Right forelimb (tissue), 1 donor: Measurements from ENCODE around the gene FLNA.

Experiments
- DNase-seq: peaks from one replicate; pipeline ENCODE4 v3.0.0-alpha.2; 2018

Gene FLNA

DNA sequence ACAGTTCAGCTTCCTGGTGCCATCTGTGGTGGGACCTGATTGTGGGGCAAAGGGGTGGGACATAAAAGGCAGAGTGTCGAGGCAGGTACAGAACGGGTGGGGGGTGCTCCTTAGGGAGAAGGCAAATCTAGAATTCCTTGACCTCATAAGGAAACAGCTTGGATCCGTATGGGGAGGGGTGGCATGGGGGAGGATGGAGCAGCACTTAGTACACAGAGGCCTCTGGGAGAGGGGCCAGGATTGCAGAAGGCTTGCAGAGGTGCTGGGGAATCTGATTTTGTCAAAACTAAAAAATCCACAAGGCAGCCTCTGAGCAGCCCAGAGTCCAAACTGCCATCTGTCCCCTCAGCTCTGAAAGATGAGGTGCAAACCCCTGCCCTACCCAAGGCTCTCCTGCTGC is 2.3 kb upstream of the FLNA start:
- no peak for DNase-seq

DNA sequence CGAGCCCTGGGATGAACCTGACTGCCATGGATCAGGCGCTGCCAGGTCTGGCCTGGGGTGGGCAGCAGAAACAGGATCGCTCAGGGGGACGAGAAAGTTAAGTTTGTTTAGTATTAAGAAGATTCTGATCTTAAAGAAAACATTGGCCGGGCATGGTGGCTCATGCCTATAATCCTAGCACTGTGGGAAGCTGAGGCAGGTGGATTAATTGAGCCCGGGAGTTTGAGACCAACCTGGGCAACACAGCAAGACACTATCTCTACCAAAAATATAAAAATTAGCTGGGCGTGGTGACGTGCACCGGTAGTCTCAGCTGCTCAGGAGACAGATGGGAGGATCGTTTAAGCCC is 696 bp upstream of the FLNA start:
- no peak for DNase-seq

DNA sequence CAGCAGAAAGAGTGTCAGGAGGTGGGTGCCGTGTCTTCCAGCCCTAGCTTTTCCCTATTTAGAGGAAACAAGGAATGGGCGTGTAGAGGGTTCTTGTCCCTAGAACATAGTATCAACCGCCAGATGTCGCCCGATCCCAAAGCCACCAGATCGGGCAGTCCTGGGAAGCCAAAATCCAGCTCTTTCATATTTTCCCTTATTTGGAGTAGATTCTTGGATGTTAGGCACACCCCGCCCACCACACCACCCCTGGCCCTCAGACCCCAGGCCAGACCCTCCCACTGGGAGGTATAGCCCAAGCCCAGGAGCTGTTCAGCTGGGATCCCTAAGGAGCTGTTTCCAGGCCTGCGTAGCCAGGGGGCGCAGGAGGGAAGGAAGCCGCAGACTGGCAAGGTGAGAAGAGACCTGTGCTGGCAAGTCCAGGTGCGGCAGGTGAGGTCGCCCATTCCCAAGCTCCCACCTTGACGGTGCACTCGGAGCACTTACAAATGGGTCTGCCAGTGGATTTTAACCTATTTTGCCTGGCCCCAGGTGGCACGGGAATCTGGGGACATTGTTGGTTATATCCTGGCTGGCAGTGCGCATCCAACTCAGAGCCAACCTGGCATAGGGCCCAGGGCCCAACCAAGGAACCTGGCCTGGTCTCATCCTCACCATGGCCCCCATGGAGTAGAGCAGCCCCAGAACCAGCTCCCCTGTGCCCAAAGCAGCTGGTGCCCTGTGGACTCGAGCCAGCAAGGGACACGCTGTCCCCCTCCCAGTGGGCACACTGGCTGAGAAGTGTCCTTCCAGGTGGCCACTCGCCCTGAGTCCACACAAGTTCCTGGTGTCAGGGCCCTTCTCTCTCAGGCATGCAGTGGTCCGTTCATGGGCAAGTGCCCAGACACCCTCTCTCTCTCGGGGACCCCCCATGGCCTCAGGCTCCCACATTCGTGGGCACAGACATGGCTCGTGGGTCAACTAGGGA is 811 bp downstream of the FLNA start:
- DNase-seq, result peak; percentile 75

DNA sequence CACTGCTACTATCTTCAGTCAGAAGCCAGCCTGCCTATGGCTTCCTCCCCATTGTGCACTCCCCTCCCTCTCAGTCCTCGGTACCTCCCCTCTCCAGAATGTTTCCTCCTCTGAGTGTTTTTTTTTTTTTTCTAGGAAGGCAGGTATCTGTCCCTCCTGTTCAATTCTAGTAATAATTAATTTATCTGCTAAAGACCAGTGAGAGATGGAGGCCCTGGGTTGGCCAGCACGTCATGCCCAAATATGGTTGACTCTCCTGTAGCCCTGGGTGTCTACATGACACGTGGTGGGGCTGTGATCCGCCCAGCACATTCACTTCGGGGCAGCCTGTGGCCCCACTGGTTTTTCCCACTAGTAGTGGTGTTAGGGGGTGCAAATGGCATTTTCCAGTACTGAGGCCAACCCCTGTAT is 1.8 kb downstream of the FLNA start:
- no peak for DNase-seq

DNA sequence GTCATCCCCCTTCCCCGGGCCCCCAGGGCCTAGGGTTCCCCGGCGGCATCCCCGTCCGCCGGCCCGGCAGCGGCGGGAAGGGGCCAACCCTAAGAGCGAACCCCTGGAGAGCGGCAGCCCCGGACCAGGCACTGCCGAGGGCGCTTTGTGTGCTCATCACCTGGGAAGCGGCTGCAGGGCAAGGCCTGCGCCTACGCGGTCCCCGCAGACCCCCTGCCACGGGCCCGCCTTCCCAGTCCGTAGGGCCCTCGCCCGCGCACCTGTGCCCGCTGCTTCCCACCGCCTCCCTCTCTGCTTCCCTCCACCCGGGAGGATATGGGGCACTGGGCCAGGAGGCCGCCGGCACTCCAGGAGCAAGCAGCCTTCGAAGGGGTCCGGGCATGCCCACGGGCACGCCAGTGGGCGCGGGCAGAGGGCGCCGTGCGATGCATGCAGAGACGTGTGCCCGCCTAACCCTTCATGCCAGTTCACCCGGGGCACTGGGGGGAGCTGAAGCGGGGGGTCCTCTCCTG is 2.6 kb downstream of the FLNA start:
- DNase-seq, result no peak

DNA sequence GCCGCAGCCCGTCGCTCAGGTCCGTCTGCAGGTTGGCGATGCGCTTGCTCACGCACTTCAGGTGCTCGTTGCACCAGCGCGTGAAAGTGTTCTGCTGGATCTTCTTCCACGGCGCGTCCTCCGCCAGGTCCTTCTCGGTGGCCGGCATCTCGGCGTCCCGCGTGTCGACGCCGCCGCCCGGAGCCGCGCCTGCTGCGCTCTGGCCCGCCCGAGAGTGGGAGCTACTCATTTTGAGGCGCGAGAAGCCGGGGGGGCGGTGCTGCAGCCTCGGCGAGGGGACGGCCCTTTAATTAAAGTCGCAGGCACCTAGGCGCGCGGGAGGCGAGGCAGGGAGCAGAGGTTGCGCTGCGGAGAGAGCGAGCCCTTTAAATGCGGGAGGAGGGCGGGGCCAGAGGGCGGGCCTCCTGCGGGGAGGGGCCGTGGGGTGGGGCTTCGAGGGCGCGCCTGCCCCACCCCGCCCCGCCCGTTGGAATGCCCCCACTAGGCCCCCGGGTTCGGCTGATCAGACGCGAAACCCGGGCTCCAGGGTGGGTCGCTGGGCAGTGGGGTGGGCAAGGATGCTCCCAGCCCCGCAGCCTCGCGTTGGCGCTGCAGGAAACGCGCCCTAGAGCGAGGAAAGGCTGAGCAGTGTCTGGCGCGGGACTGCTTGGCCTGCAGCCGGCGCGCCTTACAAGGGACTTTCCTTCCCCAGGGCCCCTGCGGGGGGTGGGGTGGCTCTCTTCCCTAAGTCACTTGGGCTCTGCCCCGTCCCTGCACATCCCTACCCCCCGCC is 3.2 kb downstream of the FLNA start:
- peak; percentile 91 for DNase-seq

DNA sequence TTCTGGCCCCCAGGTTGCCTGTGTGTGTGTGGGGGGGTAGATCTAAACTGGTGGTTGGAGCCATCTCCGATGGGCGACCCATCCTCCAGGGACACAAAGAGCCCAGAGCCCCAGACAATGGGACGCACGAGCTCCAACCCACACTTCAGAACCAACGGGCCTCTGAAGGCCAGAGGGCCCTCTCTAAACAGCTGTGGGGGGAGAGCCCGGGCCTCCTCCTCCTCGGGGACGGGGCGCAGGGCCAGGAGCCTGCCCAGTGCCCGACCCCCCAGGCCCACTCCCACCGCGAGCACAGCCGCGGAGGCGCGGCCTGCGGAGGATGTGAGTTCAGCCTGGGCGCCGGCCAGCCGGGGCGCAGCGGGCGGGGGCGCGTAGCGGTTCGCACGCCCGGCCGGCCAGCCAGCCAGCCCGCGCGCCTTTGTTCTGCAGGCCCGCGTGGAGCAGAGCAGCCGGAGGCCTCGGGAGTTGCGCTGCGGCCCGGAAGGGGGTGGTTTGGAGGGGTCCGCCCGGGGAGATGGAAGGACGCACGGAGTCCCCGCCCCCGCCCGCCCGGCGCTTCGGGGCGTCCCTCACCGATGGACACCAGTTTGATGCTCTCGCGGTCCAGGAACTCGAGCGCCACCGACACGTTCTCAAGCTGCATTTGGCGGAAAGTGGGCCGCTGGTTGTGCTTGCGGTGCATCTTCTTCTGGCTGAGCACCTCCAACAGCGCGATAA is 4.0 kb downstream of the FLNA start:
- DNase-seq, result peak; percentile 60

DNA sequence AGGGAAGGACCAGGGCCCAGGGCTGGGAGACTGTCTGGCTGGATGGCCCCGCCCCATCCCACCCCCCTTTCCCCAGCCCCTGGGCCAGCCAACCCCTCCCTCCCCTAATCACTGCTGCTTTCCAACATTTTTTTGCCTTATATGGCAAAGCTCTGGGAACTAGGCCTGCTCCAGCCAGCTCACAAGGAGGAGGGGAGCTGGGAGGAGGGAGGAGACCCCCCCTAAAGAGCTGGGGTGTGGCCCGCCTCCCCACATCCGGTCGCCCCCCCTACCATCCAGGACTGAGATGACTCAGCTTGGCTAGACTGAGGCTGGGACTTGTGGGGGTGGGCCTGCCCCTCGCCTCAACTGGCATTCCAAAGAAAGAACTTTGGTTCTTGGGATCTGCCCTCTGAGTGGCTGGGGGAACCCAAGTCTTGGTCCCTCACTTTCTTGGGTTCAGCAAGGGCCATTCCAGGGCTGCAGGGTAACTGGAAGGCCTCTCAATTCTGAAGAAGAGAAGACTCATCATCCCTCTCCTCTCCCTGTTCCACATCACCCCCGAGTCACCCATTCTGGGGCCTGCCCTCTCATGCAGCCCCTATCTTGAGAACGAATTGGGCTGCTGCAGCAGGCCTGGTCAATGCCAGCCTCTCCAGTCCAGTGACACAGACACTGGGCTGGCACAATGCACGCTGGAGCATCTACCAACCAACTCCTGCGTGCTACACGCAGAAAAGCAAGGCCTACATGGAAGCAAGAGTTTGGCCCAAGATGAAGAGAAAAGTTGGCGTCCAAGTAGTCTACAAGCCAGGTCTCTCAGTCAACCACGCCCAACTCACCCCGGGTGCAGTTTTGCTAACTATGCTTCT is 4.8 kb downstream of the FLNA start:
- peak; percentile 83 for DNase-seq

DNA sequence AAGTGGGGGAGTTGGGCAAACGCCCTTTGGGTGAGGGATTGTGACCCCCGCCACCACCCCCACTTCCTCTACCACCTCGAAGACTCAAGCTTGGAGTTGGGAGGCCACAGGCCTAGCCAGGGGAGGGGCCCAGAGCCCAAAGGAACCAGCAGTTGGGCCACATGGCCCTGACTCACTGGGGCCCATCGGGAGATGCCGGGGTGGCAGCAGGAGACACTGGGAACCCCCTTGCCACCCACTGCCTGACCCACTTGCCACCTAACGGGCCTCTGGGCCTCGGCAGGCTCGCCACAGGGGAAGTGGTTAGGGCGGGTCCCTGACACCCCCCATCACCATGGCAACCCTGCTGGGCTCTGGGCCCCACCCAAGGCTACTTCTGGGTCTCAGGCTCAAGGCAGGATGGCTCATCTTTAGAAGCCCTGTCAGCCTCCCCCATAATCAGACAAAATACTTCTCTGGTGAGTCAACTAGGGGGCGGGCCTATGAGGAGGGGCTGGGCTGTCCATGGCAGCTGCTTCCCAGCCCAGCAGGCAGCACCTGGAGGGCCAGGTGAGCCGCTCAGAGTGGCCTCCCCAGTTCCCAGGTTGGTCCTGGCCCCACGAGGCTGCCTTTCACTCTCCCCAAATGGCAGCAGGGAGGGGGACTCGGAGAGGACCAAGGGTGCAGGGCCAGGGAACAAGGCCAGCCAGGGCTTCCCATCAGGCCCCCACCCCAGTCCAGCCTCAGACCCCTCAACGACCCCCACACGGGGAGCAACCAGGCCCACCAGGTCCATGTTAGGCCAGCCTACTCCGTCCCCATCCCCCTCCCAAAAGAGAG is 5.6 kb downstream of the FLNA start:
- peak; percentile 67 for DNase-seq

DNA sequence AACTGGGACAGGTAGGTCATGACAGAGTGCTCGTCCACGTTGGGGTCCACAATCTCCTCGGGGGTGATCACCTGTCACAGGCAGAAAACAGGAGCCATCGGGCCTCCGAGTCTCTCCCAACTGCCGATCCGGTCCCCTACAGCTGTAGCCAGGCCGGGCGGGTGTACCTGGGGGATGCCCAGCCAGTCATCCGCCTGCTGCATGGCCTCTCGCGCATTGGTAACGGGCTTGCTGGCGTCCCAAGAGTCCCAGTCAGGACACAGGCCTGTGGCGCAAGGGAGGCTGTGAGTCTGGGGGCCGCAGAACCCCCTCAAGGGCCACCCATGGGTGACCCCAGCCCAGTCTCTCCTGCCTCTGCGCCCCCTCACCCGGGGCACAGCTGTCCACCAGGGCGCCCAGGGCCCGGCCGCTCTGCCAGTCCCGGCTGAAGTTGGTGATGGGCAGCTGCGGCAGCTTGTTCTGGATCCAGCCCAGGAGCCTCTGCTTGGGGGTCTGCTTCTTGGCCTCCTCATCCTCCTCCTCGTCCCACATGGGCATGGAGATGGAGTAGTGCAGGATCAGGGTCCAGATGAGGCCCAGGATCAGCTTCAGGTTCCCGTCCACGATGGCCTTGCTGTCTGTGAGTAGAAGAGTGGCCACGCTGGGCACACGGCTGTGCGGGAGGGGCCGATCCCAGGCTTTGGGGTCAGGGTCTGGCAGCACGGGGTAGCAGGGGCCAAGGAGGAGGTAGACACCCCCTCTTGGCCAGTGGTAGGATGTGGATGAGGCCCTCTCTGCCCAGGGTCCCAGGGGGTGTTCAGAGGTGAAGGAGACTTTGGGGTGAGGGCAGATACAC is 6.7 kb downstream of the FLNA start:
- DNase-seq, result no peak

DNA sequence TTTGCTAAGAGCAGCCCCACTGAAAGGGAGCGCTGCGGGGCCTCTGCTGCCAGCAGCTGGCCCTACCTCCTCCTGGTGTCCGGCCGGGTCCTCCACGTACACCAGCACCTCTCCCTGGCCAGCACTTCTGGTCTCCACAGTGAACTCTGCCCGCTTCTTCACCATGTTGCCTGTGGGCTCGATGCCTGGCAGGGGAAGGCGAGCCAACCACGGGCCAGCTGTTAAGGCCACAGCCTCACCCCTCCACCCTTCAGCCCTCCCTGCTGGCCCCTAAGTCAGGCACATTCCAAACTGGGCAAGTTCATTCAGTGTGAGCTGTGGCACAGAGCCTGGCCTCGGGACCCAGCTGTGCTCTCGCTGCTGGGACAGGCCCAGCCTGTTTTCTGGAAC is 7.8 kb downstream of the FLNA start:
- DNase-seq, result no peak

DNA sequence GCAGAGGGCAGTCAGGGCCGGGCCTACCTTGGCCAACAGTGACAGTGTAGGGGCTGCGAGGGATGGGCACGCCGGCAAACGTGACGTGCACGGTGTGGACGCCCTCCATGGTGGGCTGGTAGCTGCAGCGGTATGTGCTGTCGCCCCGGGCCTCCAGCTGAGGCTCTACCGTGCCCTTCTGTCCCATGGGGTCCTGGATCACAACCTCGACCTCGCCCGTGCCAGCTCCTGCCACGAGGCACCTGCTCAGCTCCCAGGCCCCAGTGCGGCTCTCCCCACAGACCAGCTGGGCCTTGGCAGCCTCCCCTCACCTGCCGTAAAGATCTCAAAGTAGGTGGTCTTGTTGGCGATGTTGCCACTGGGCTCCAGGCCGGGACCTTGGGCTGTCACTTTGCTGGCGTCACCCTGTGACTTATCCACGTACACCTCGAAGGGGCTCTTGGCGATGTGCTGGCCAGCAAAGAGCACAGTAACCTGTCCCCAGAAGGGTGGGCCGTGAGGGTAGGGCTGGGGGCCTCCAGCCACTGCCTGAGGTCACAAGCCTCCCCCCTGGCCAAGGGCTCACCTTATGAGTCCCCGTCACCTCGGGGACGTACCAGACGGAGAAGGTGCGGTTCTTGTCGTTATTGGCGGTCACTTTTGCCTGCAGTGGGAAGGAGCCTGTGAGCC is 8.3 kb downstream of the FLNA start:
- no peak for DNase-seq

DNA sequence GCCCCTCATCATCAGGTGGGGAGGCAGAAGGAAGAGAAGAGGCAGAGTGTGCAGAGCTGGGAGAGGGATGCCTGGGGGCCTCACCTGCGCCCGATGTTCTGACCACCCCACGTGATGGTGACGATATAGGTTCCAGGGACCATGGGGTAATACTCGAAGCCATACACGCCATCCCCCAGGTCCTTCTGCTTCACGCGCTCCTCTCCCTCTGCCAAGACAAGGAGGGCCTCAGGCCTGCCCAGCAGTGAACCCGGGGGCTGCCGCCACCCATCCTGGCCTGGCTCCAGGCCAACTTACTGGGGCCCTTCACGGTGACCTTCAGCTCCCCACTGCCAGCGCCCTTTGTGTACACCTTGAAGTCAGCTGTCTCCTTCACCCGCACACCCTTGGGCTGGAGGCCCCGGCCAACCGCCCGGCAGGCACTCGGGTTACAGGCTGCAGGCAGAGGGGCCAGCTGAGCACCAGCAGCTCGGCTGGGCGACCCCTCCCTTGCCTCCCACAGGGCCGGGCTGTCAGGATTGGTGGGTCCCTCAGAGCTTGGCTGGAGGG is 9.3 kb downstream of the FLNA start:
- no peak for DNase-seq

DNA sequence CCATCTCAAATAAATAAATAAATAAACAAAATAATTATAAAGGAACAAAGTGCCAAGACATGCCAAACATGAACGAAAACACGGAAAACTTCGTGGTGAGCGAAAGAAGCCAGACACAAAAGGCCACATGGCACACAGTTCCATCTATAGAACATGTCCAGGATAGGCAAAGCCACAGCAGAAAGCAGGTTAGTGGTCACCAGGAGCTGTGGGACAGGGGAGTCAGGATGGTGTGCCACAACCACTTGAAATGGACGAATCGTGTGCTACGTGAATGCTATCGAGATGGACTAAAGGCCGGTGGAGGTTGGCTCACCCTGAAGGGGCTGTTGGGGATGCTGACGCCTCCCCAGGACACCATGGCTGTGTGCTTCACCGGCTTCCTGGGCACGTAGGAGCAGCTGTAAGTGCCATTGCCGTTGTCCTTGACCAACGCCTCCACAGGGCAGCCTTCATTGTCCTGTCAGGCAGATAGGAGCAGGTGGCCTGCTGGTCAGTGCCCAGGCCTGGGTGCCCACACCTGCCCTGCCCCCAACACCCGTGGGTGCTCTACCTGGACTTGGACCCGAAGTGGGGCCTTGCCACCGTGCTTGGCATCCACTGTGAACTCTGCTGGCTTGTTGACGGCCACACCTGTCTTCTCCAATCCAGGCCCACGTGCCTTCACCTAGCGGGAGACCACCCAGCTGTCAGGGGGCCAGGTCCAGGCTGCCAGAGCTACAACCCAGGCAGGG is 10.6 kb downstream of the FLNA start:
- DNase-seq, result no peak

DNA sequence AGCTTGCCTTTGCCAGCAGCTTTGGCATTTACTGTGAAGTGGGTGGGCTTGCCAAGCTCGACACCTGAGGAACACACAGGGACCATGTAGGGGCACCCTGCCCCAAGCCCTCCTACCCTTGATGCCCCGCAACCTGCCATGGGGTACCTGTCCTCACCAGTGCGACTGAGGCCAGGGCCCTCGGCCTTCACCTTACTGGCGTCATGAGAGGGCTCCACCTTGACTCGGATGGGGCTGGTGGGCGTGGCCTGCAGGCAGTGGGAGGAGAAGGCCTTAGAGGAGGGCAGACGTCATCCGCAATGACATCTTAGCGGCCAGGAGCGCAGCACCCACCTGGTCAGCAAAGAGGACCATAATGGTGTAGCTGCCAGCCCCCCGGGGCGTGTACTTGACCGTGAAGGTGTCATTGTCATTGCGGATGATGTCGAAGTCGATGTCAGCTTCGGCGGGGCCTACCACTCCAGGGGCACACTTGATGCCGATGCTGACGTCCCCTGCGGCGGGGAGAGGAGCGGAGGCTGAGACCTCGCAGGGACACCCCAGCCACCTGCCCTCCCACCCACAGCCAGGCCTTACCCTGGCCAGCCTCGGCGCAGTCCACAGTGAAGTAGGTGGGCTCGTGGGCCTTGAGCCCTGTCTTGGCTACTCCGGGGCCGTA is 12.2 kb downstream of the FLNA start:
- DNase-seq, result no peak

DNA sequence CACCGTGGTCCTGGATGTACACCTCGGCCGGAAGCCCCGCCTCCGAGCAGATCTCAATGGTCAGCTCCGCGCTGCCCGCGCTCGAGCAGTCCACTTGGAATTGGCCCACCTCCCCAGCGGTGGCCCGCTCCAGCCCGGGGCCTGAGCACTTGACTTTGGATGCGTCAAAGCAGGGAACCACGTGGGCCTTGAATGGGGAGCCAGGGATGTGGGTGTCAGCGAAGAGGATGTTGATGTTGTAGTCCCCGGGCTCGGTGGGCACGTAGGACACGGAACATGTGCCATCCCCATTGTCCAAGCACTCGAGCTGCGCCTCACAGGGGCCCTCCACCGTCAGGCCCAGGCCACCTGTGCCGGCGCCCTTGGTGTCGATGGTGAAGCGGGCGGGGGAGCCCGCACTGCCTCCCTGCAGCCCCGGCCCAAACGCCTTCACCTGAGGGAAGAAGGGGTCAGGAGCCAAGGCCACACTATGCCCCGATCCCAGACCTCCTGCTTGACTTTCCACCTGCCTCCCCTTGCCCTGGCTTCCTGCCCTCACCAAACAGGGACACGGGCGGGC is 14.2 kb downstream of the FLNA start:
- DNase-seq, result no peak

DNA sequence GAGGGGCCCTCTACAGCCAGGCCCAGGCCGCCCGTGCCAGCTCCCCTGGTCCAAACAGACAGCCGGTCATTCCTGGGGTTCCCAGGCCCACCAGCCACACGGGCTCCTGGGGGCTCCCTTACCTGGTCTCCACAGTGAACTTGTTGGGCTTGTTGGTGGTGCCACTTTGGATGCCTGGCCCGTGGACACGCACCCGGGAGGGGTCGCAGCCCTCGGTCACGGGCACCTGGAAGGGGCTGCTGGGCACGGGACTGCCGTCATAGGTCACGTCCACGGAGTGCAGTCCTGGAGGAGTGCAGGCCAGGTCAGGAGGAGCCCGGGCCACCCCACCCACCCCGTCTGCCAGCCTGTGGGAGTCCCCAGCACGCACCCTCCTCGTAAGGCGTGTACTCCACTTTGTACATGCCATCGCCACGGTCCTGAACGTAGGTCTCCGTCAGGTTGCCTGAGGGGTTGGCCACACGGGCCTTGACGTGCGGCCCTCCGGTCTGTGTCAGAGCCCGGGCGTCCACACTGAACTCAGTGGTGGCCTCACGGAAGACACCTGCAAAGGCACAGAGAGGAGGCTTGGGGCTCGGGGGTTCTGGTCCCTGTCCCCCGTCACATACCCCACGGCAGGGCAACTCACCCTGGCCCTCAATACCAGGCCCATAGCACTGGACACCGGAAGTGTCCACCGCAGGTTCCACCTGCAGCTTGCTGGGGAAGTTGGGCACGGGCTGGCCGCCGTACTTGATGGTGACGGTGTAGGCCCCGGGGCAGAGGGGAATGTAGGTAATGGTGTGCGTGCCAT is 14.9 kb downstream of the FLNA start:
- DNase-seq, result no peak
